Fibroblast of the conjunctiva (primary cell): Measurements from ENCODE around the gene ARHGAP36.

Experiments used
- DNase-seq: peaks from one replicate; pipeline ENCODE4 v3.0.0-alpha.2; 2010; ENCODE audit warnings: low read depth

The ARHGAP36 gene

DNA sequence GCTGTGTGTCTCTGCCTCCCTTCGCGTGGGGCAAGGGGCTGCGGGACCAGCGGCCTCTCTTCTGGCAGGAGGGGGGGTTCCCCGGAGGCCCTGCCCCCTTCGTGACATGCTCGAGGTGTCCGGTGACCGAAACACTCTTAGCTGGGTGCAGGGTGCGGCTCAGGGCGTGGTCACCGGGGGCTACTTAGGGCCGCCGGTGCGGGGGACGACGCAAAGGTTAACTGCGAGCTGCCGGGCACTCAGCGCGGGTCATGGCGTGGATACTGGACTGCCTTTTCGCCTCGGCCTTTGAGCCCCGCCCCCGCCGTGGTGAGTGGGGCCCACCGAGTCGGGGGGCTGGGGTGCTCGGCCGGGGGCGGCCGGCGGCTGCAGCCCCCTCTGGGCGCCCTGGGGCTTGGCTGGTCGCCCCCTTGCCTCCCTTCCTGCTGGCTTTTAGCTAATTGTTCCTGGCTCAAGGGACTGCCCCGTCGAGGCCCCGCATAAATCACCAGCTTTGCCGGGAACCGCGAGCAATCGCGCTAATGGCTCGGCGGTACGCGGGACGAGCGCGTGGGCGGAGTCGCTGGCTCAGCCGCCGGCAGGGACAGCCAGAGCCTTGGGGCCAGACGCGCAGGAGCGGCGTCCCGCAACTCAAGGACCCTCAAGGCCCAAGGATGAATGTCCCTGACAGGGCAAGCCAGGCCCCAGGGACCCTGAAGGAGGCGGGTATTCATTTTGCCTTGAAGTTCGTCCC is at the start of gene ARHGAP36:
ARHGAP36 (plus strand) TSS at position 211 of the 733 bp plus-strand sequence. CDS start 23,320 bp downstream, outside the sequence.
- DNase-seq, result no peak

DNA sequence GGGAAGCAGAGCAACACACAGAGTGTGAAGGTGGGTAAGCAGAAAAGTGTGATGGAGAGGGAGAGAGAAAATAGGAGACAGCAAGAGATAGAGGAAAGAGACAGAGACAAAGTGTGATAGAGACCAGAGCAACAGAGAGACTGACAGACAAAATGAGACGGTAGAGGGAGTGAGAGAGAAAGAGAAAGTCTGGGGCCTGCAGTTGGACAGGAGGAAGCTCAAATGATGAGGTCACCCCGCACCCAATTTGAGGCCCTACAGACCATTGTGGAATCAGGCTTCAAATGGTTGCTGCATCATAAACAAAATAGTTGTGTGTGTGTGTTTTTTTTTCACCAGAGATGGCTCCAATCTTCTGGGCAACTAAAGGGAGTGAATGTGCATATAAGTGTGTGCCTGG is 48.0 kb upstream of the ARHGAP36 start:
- DNase-seq, result no peak

GRCh38 chrX:131025336-131025735 is 32.8 kb upstream of the ARHGAP36 start:
- DNase-seq, result no peak

- no peak for DNase-seq
Observed at GRCh38 chrX:131032354-131033230, 25.6 kb upstream of the ARHGAP36 start.

DNA sequence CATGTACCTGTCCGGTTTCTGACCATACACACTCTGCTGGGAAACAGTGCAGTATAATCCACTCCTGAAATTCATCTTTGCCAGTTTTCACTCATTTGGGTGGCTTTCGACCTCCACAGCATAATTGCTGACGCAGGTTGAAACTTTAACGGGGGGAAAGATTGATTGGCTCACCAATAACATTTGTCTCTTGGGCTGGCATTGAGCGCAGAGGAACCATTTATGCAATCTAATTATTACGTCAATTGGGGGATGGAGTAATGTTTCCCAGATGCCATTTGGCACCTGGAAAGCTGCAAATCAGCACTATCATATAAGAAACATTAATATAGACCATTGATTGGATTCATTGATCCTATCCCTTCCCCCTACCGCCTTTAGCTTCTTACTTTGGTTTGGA is 24.1 kb upstream of the ARHGAP36 start:
- no peak for DNase-seq

- DNase-seq, result no peak
Observed at GRCh38 chrX:131040781-131041180, 17.4 kb upstream of the ARHGAP36 start.

GRCh38 chrX:131041667-131042066 is 16.5 kb upstream of the ARHGAP36 start:
- DNase-seq, result no peak

DNA sequence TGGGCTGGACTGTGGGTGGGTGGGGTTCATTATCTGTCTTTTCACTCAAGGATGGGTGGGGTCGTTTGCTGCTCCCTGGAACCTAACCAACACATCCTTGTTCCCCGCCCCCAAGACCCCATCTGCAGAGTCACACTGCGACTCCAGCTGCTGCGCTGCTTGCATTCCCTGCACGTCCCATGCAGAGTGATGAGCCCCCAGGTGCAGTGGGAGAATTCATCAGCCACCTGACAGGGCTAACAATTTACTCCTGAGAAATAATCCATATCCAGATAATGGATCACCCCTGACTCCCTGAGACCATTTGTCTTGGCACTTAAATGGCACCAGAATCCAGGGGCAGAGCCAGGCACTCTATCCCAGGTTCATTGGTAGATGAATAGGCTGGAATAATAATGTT is 12.4 kb upstream of the ARHGAP36 start:
- no peak for DNase-seq

GRCh38 chrX:131046596-131046995 is 11.6 kb upstream of the ARHGAP36 start:
- DNase-seq, result no peak

GRCh38 chrX:131047180-131047579 is 11.0 kb upstream of the ARHGAP36 start:
- DNase-seq, result no peak

- DNase-seq, result no peak
Observed at GRCh38 chrX:131053076-131053475, 5.1 kb upstream of the ARHGAP36 start.

- DNase-seq, result no peak
Observed at GRCh38 chrX:131054906-131055305, 3.2 kb upstream of the ARHGAP36 start.

GRCh38 chrX:131057706-131058105 is 440 bp upstream of the ARHGAP36 start:
- DNase-seq, result no peak

DNA sequence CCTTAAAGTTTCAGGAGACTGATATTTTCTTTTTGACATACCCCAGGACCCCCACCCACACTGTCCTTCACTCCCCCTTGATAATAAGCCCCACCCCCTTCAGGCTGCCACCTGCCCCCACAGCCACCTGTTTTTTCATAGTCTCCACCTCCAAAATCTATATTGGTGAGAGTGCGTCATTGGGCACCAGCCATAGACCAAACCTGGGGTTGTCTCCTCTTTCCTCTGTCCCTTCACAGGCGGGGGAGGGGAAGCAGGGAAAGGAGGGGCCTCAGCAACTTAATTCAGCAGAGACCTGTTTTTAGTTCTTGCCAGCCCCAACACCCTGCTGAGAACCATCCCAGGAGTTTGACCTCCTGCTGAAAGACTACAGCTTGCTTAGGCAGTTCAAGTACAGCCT is 1.1 kb downstream of the ARHGAP36 start:
- DNase-seq, result no peak

GRCh38 chrX:131060147-131060546 is 2.0 kb downstream of the ARHGAP36 start:
- no peak for DNase-seq

DNA sequence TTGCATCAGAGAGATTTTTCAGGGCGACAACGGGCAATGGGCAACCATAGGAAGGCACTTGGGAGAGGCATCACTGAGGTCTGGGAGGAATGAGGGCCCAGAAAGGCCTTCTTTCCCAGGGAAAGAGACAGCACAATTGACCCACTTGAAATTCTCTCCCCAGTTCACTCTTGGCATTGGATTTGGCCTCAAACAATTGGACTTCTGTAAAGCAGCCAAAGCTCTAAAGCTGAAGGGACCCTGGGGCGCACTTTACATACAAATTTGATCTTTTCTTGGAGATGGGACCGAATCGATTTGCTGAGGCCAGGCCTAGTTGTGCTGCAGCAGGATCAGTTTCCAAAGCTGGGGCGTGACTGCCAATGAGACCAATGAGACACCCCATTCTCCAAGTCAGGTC is 3.2 kb downstream of the ARHGAP36 start:
- DNase-seq, result no peak

DNA sequence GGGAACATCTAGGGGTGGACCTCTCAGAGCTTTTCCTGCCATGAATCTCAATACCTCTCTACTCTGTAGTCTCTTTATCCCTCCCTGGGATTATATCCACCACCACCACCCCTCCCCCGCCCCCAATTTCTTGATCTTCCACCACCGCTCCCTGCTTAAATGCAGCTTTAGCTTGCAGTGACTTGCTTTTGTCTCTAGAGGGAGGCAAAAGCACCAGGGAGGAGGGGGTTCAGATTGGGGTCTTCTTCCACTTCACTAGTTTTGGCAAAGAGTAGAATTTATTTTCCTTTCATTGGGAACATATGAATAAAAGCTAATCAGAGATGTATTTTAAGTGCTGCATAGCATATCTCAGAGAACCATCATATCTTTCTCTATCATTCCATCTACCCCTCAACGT is 5.5 kb downstream of the ARHGAP36 start:
- DNase-seq, result no peak

DNA sequence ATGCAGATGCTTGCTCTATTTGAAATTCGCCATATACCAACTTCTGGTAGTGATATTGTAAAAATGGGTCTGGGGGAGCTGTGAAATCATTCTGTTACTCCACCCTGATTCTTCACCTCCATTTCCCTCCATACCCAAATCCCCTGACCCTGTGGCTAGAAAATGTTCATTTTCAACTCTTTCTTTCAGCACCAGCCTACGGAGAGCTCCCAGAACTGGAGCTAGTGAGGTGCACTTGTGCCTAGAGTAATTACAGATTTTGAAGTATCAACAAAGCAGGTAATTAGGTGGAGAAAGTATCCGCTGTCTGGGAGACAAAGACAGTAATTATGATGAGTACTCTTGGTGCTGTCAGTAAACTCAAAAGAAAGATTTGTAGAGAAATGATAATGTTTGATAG is 8.1 kb downstream of the ARHGAP36 start:
- DNase-seq, result no peak

DNA sequence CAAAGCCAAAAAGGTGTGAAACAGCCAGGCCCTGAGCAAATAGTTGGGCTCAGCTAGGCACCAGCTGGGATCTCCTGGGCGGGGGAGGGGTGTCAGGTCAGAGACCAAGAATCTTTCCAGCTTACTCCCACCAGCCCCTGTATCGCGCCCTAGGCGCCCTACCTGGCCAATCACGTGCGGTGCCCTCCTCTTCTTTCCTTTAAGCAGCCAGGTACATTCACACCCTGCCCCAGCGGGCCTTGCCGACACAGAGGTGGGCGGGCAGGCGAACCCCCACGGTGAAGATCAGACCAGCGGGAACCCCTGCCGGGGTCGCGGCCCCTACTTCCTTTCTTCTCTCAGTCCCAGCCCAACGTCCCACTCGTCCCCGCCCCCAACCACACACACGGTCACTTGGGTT is 9.1 kb downstream of the ARHGAP36 start:
- DNase-seq, result no peak

- DNase-seq, result no peak
Observed at GRCh38 chrX:131067846-131068745, 9.9 kb downstream of the ARHGAP36 start.

GRCh38 chrX:131068945-131069719 is 11.0 kb downstream of the ARHGAP36 start:
- no peak for DNase-seq
